ENCODE measurements around the gene TNPO1. TPM values are rescaled to one million over a fixed set of nuclear protein-coding genes. Genes with fewer than 3 reads are reported as not detected.
"Not testable (repeated sequence)": the region's sequence is repeated elsewhere in the genome, so short reads cannot be mapped to it uniquely, and the experiment has no call there.

The TNPO1 gene
- total and polyA plus RNA-seq, 2 experiments from 2014 or later = 53.5 to 128 TPM

- H3K4me1 ChIP-seq (ENCODE audit: insufficient read depth) = no peaks in the 10 kb centered on the region
- TF ChIP-seq EZH2phosphoT487 (IDR thresholded peaks at IDR 0.05; ENCODE audit: low read depth, severe bottlenecking, unreplicated experiment) (no peak), EZH2 (IDR thresholded peaks at IDR 0.05; ENCODE audit: borderline replicate concordance) (no peak), CTCF (IDR thresholded peaks at IDR 0.05; ENCODE audit: poor library complexity) (no peak)
- H4K20me1 ChIP-seq (ENCODE audit: insufficient read depth, poor library complexity, severe bottlenecking) = no peaks in the 10 kb centered on the region
- no peak overlapping the region for H2AFZ ChIP-seq
- H3K36me3 ChIP-seq (replicated peaks; ENCODE audit: insufficient read depth, low read depth) = no peaks in the 10 kb centered on the region
- H3K4me2 ChIP-seq = no peak overlapping the region
- H3K79me2 ChIP-seq = no peaks in the 10 kb centered on the region
- no peak overlapping the region for H3K27ac ChIP-seq
- no peak for DNase-seq (ENCODE audit: low spot score)
- H3K9me3 ChIP-seq (ENCODE audit: low read depth) = no peaks in the 10 kb centered on the region
- no peak overlapping the region for H3K4me3 ChIP-seq
- no peaks in the 10 kb centered on the region for H3K9me2 ChIP-seq (replicated peaks; ENCODE audit: insufficient read depth)
- WGBS (ENCODE audit: low lambda C conversion rate, missing lambda C conversion rate) = 82% methylated on average over 3 of the region's 3 CpGs
- no peaks in the 10 kb centered on the region for H3K27me3 ChIP-seq
These were observed 20.5 kb upstream of the TNPO1 start for GRCh38 chr5:72796001-72796400.

DNA sequence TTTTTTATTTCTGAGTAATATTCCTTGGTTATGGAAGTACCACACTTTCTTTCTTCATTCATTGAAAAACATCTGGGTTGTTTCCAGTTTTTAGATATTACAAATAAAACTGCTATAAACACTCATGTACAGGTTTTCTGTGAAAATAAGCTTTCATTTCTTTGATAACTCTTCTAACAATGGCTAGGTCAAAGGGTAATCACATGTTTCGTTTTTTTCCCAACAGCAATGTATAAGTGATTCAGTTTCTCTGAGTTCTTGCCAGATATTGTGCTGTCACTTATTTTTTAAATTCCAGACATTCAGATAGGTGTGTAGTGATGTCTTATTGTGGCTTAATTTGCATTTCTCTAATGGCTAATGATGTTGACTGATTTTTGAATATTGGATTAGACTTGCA, 16.7 kb upstream of the TNPO1 start:
- no peak for TF ChIP-seq CTCF (IDR thresholded peaks at IDR 0.05; ENCODE audit: poor library complexity)
- TF ChIP-seq EZH2 (IDR thresholded peaks at IDR 0.05; ENCODE audit: borderline replicate concordance) = no peak
- no peak for TF ChIP-seq EZH2phosphoT487 (IDR thresholded peaks at IDR 0.05; ENCODE audit: low read depth, severe bottlenecking, unreplicated experiment)
- Histone ChIP-seq H3K27ac (no peak overlapping the region), H3K79me2 (no peaks in the 10 kb centered on the region), H4K20me1 (ENCODE audit: insufficient read depth, poor library complexity, severe bottlenecking) (no peaks in the 10 kb centered on the region), H3K9me2 (replicated peaks; ENCODE audit: insufficient read depth) (no peaks in the 10 kb centered on the region), H3K4me2 (no peak overlapping the region), H3K4me3 (no peak overlapping the region), H3K9me3 (ENCODE audit: low read depth) (no peaks in the 10 kb centered on the region), H2AFZ (no peak overlapping the region), H3K4me1 (ENCODE audit: insufficient read depth) (no peaks in the 10 kb centered on the region), H3K36me3 (replicated peaks; ENCODE audit: insufficient read depth, low read depth) (no peaks in the 10 kb centered on the region), H3K27me3 (no peaks in the 10 kb centered on the region)
- no peak for DNase-seq (ENCODE audit: low spot score)
- 86% methylated on average over 1 of the region's 1 CpG for WGBS (ENCODE audit: low lambda C conversion rate, missing lambda C conversion rate)

- DNase-seq (ENCODE audit: low spot score); H3K4me2 ChIP-seq; H3K27me3 ChIP-seq; H3K79me2 ChIP-seq; H3K36me3 ChIP-seq (replicated peaks; ENCODE audit: insufficient read depth, low read depth); H3K9me2 ChIP-seq (replicated peaks; ENCODE audit: insufficient read depth); H2AFZ ChIP-seq; H3K4me1 ChIP-seq (ENCODE audit: insufficient read depth); H3K4me3 ChIP-seq; H4K20me1 ChIP-seq (ENCODE audit: insufficient read depth, poor library complexity, severe bottlenecking); H3K27ac ChIP-seq; H3K9me3 ChIP-seq (ENCODE audit: low read depth): not testable (repeated sequence)
- WGBS (ENCODE audit: low lambda C conversion rate, missing lambda C conversion rate) = 41% methylated on average over 4 of the region's 4 CpGs
These were observed 7.8 kb upstream of the TNPO1 start for GRCh38 chr5:72808637-72809036.

DNA sequence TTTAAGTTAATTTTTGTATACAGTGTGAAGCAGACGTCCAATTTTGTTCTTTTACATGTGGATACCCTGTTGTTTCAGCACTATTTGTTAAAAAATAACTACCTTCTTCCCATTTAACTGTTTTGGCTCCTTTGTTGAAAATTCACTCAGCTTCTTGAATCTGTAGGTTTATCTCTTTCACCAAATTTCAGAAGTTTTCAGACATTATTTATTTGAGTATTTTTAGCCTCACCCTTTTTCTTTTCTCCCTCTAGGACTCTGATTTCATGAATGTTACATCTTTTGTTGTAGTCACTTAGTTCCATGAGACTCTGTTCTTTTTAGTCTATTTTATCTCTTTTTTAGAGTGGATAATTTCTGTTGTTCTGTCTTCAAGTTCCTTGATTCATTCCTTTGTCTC, 4.6 kb upstream of the TNPO1 start:
- peaks cover 10% of the 10 kb centered on the region for H3K4me1 ChIP-seq (ENCODE audit: insufficient read depth)
- no peak overlapping the region for H2AFZ ChIP-seq
- TF ChIP-seq EZH2 (IDR thresholded peaks at IDR 0.05; ENCODE audit: borderline replicate concordance) (no peak), CTCF (IDR thresholded peaks at IDR 0.05; ENCODE audit: poor library complexity) (no peak), EZH2phosphoT487 (IDR thresholded peaks at IDR 0.05; ENCODE audit: low read depth, severe bottlenecking, unreplicated experiment) (no peak)
- H3K36me3 ChIP-seq (replicated peaks; ENCODE audit: insufficient read depth, low read depth) = no peaks in the 10 kb centered on the region
- no peaks in the 10 kb centered on the region for H3K9me3 ChIP-seq (ENCODE audit: low read depth)
- no peaks in the 10 kb centered on the region for H3K9me2 ChIP-seq (replicated peaks; ENCODE audit: insufficient read depth)
- no peaks in the 10 kb centered on the region for H3K27me3 ChIP-seq
- 81% methylated on average over 1 of the region's 1 CpG for WGBS (ENCODE audit: low lambda C conversion rate, missing lambda C conversion rate)
- no peaks in the 10 kb centered on the region for H4K20me1 ChIP-seq (ENCODE audit: insufficient read depth, poor library complexity, severe bottlenecking)
- no peaks in the 10 kb centered on the region for H3K79me2 ChIP-seq
- H3K4me2 ChIP-seq = no peak overlapping the region
- no peak overlapping the region for H3K27ac ChIP-seq
- DNase-seq (ENCODE audit: low spot score) = no peak
- no peak overlapping the region for H3K4me3 ChIP-seq
